ENCODE data around the gene KCNG2.

DNA sequence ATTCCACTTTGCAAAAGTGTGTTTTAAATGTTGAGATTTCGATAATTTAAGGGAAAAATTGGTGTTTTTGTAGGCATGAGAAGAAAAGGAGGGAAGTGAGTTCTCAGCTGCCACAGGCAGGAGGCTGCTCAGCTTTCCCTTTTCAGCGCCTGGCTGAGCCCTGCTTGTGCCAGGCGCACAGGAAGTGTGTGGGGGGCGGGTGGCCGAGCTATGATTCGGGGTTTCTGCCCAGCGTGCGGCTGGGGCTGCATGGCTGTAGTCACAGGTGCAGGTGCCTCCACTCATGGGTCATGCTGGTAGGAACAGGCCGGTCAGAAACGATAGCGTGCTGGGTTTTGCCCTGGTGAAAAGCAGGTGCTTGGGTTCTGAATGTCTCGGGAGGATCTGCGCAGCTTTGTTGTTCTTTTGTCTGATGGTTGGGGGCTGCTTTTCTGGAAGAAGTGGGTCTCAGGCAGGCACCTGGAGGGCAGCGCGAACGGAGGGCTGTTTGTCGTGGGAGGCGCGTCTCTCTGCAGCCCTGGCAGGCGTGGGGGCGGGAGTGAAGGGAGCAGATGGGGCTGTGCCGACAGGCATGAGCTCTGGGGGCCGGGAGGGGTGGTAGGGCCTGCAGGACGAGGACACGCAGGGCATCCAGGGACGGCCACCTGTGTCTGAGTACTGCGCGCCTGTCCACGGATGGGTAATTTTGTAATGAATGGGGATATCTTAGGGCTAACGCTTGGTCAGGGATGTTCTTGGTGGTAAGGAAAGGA lies 2.1 kb downstream of the KCNG2 start:
- no peak for TF ChIP-seq EP300 (IDR thresholded peaks at IDR 0.05)
- no peak for TF ChIP-seq POLR2AphosphoS5 (IDR thresholded peaks at IDR 0.05)
- TF ChIP-seq, protein P1, sequence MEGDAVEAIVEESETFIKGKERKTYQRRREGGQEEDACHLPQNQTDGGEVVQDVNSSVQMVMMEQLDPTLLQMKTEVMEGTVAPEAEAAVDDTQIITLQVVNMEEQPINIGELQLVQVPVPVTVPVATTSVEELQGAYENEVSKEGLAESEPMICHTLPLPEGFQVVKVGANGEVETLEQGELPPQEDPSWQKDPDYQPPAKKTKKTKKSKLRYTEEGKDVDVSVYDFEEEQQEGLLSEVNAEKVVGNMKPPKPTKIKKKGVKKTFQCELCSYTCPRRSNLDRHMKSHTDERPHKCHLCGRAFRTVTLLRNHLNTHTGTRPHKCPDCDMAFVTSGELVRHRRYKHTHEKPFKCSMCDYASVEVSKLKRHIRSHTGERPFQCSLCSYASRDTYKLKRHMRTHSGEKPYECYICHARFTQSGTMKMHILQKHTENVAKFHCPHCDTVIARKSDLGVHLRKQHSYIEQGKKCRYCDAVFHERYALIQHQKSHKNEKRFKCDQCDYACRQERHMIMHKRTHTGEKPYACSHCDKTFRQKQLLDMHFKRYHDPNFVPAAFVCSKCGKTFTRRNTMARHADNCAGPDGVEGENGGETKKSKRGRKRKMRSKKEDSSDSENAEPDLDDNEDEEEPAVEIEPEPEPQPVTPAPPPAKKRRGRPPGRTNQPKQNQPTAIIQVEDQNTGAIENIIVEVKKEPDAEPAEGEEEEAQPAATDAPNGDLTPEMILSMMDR (IDR thresholded peaks at IDR 0.05): no peak
